SK-N-SH treated with all-trans-retinoic acid at 6 μM for 48 hours (cell line): Measurements from ENCODE around the gene SYPL1.

Experiments used
- ESRRG ChIP-seq: fragments of 250-450 bp; sonication (Bioruptor Pico); IDR thresholded peaks from 2 replicates; pipeline ENCODE4 v1.6.1; 2021; ENCODE audit warnings: mild to moderate bottlenecking
- ISL1 ChIP-seq: fragments of 250-450 bp; sonication (Bioruptor Pico); IDR thresholded peaks from 2 replicates; pipeline ENCODE4 v2.1.2; 2022; ENCODE audit warnings: mild to moderate bottlenecking, moderate library complexity
- OSR1 ChIP-seq: fragments of 250-450 bp; sonication (Bioruptor Pico); IDR thresholded peaks from 2 replicates; pipeline ENCODE4 v1.8.0; 2022; ENCODE audit warnings: moderate library complexity, mild to moderate bottlenecking, inconsistent platforms
- RARB ChIP-seq: fragments of 250-450 bp; sonication (Bioruptor Pico); IDR thresholded peaks from 2 replicates; pipeline ENCODE4 v1.8.0; 2021; ENCODE audit warnings: mild to moderate bottlenecking, moderate library complexity
- SNAI2 ChIP-seq: fragments of 250-450 bp; sonication (Bioruptor Pico); IDR thresholded peaks from 2 replicates; pipeline ENCODE4 v1.5.0; 2020; ENCODE audit warnings: mild to moderate bottlenecking, moderate library complexity
- ZFP3 ChIP-seq: fragments of 250-450 bp; sonication (Bioruptor Pico); IDR thresholded peaks from 2 replicates; pipeline ENCODE4 v1.5.0; 2020; ENCODE audit warnings: mild to moderate bottlenecking, moderate library complexity
- ZFP30 ChIP-seq: fragments of 450-650 bp; formaldehyde crosslinking; IDR thresholded peaks from 2 replicates; pipeline ENCODE4 v1.5.0; 2022; ENCODE audit warnings: mild to moderate bottlenecking, moderate library complexity
- TF ChIP-seq, protein P1 (sequence below): fragments of 250-450 bp; sonication (Bioruptor Pico); IDR thresholded peaks from 2 replicates; pipeline ENCODE4 v1.5.0; 2020; ENCODE audit warnings: mild to moderate bottlenecking, moderate library complexity
- TF ChIP-seq, protein P2 (sequence below): fragments of 250-450 bp; sonication (Bioruptor Pico); IDR thresholded peaks from 2 replicates; pipeline ENCODE4 v1.5.1; 2020; ENCODE audit warnings: low read depth, mild to moderate bottlenecking, moderate library complexity
- TF ChIP-seq, protein P3 (sequence below): fragments of 250-450 bp; sonication (Bioruptor Pico); IDR thresholded peaks from 2 replicates; pipeline ENCODE4 v1.5.1; 2021; ENCODE audit warnings: mild to moderate bottlenecking, moderate library complexity

DNA sequence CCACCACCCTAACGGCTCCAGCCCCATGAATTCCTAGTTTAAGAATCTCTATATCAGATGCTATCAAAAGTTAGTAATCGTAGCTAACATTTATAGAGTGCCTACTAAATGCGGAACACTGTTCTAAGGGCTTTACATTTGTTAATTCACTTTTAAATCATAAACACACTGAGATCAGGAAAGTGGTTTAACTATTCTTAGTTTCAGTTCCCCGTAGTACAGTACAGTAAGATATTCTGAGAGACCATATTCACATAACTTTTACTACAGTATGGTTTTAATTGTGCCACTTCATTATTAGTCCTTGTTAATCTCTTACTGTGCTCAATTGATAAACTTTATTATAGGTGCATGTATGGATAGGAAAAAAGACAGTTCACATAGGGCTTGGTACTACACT, 22.5 kb downstream of the SYPL1 start:
- no peak for TF ChIP-seq SNAI2
- TF ChIP-seq, protein P1, sequence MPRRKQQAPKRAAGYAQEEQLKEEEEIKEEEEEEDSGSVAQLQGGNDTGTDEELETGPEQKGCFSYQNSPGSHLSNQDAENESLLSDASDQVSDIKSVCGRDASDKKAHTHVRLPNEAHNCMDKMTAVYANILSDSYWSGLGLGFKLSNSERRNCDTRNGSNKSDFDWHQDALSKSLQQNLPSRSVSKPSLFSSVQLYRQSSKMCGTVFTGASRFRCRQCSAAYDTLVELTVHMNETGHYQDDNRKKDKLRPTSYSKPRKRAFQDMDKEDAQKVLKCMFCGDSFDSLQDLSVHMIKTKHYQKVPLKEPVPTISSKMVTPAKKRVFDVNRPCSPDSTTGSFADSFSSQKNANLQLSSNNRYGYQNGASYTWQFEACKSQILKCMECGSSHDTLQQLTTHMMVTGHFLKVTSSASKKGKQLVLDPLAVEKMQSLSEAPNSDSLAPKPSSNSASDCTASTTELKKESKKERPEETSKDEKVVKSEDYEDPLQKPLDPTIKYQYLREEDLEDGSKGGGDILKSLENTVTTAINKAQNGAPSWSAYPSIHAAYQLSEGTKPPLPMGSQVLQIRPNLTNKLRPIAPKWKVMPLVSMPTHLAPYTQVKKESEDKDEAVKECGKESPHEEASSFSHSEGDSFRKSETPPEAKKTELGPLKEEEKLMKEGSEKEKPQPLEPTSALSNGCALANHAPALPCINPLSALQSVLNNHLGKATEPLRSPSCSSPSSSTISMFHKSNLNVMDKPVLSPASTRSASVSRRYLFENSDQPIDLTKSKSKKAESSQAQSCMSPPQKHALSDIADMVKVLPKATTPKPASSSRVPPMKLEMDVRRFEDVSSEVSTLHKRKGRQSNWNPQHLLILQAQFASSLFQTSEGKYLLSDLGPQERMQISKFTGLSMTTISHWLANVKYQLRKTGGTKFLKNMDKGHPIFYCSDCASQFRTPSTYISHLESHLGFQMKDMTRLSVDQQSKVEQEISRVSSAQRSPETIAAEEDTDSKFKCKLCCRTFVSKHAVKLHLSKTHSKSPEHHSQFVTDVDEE (CRISPR knock-in tag), result no peak
- TF ChIP-seq, protein P2, sequence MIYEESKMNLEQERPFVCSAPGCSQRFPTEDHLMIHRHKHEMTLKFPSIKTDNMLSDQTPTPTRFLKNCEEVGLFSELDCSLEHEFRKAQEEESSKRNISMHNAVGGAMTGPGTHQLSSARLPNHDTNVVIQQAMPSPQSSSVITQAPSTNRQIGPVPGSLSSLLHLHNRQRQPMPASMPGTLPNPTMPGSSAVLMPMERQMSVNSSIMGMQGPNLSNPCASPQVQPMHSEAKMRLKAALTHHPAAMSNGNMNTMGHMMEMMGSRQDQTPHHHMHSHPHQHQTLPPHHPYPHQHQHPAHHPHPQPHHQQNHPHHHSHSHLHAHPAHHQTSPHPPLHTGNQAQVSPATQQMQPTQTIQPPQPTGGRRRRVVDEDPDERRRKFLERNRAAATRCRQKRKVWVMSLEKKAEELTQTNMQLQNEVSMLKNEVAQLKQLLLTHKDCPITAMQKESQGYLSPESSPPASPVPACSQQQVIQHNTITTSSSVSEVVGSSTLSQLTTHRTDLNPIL (CRISPR knock-in tag), result no peak
- TF ChIP-seq, protein P3, sequence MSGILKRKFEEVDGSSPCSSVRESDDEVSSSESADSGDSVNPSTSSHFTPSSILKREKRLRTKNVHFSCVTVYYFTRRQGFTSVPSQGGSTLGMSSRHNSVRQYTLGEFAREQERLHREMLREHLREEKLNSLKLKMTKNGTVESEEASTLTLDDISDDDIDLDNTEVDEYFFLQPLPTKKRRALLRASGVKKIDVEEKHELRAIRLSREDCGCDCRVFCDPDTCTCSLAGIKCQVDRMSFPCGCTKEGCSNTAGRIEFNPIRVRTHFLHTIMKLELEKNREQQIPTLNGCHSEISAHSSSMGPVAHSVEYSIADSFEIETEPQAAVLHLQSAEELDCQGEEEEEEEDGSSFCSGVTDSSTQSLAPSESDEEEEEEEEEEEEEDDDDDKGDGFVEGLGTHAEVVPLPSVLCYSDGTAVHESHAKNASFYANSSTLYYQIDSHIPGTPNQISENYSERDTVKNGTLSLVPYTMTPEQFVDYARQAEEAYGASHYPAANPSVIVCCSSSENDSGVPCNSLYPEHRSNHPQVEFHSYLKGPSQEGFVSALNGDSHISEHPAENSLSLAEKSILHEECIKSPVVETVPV (CRISPR knock-in tag), result no peak
- no peak for TF ChIP-seq RARB (CRISPR knock-in tag)
- no peak for TF ChIP-seq ZFP30 (CRISPR knock-in tag)
- no peak for TF ChIP-seq ESRRG (CRISPR knock-in tag)
- TF ChIP-seq ISL1 (CRISPR knock-in tag), result no peak
- TF ChIP-seq ZFP3 (CRISPR knock-in tag), result no peak
- no peak for TF ChIP-seq OSR1 (CRISPR knock-in tag)
